H1 (cell line): ENCODE measurements around the gene MYBPC2.

Experiments used
- EZH2 ChIP-seq: fragments of 200-600 bp; sonication (generic); IDR thresholded peaks from 2 replicates; pipeline ENCODE4 v1.7.1; 2012; ENCODE audit warnings: low read depth, mild to moderate bottlenecking, moderate library complexity, low read length, inconsistent platforms; ENCODE audit not compliant: severe bottlenecking
- NRF1 ChIP-seq: IDR thresholded peaks from 2 replicates; pipeline ENCODE4 v1.6.1; 2011; ENCODE audit warnings: mild to moderate bottlenecking, low read depth, low read length, improper control_type of control experiment
- YY1 ChIP-seq: IDR thresholded peaks from 2 replicates; pipeline ENCODE4 v1.6.1; 2011; ENCODE audit warnings: low read depth, mild to moderate bottlenecking, low read length
- TF ChIP-seq, protein P1 (sequence below), 3 experiments: IDR thresholded peaks; 1 replicate in 2 of 3; 2 replicates in 1 of 3; pipeline versions ENCODE4 v1.5.1 to v1.6.1; 2011; ENCODE audit warnings: low read length in 3 of 3, mild to moderate bottlenecking in 3 of 3, inconsistent platforms in 2 of 3, low read depth in 1 of 3, moderate library complexity in 1 of 3; ENCODE audit not compliant: insufficient read depth in 1 of 3; ENCODE audit errors: control extremely low read depth in 1 of 3
- TF ChIP-seq, protein P2 (sequence below): IDR thresholded peaks from 2 replicates; pipeline ENCODE4 v1.6.1; 2012; ENCODE audit warnings: inconsistent platforms

DNA sequence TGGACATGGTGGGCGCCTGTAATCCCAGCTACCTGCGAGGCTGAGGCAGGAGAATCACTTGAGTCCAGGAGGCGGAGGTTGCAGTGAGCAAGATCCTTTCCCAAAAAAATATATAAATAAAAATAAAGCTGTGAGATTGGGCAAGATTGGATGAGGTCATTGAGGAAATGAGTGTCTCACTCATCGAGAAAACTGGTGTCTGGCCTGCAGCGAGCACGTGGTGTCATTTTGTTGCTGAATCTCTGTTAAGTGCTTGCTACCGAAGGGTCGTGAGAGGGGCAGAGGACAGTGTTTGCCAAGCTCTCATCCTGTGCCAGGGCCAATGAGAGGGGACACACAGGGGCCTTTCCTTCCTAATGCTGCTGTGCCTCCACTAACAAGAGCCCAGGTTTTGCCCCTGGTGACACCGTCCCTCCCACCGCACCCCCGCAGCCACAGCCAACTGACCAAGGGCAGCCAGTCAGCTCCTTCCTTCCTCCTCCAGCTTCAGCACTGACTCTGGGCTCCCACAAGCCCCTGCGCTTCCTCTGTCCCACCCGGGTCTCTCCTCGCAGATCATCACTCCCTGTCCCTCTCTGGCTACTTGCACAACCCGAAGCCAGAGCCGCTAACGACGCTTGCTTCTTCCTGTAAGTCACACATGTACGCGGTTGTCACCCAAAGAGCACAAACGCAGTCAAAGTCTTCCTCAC, 45.4 kb upstream of the MYBPC2 start:
- TF ChIP-seq, protein P1, sequence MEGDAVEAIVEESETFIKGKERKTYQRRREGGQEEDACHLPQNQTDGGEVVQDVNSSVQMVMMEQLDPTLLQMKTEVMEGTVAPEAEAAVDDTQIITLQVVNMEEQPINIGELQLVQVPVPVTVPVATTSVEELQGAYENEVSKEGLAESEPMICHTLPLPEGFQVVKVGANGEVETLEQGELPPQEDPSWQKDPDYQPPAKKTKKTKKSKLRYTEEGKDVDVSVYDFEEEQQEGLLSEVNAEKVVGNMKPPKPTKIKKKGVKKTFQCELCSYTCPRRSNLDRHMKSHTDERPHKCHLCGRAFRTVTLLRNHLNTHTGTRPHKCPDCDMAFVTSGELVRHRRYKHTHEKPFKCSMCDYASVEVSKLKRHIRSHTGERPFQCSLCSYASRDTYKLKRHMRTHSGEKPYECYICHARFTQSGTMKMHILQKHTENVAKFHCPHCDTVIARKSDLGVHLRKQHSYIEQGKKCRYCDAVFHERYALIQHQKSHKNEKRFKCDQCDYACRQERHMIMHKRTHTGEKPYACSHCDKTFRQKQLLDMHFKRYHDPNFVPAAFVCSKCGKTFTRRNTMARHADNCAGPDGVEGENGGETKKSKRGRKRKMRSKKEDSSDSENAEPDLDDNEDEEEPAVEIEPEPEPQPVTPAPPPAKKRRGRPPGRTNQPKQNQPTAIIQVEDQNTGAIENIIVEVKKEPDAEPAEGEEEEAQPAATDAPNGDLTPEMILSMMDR (IDR thresholded peaks at IDR 0.05; ENCODE audit: control extremely low read depth in 1 of 3, insufficient read depth in 1 of 3, low read depth in 1 of 3, low read length in 3 of 3): no peak
- no peak for TF ChIP-seq EZH2
- no peak for TF ChIP-seq YY1
- TF ChIP-seq NRF1: no peak
- TF ChIP-seq, protein P2, sequence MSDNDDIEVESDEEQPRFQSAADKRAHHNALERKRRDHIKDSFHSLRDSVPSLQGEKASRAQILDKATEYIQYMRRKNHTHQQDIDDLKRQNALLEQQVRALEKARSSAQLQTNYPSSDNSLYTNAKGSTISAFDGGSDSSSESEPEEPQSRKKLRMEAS: no peak
